GM21390 (cell line): ENCODE results near the gene CPOX.

Experiments
- ATAC-seq: cut with Tn5 transposase; IDR thresholded peaks from one replicate; pipeline ENCODE4 v1.9.1; 2021; ENCODE audit not compliant: unreplicated experiment

The CPOX gene

DNA sequence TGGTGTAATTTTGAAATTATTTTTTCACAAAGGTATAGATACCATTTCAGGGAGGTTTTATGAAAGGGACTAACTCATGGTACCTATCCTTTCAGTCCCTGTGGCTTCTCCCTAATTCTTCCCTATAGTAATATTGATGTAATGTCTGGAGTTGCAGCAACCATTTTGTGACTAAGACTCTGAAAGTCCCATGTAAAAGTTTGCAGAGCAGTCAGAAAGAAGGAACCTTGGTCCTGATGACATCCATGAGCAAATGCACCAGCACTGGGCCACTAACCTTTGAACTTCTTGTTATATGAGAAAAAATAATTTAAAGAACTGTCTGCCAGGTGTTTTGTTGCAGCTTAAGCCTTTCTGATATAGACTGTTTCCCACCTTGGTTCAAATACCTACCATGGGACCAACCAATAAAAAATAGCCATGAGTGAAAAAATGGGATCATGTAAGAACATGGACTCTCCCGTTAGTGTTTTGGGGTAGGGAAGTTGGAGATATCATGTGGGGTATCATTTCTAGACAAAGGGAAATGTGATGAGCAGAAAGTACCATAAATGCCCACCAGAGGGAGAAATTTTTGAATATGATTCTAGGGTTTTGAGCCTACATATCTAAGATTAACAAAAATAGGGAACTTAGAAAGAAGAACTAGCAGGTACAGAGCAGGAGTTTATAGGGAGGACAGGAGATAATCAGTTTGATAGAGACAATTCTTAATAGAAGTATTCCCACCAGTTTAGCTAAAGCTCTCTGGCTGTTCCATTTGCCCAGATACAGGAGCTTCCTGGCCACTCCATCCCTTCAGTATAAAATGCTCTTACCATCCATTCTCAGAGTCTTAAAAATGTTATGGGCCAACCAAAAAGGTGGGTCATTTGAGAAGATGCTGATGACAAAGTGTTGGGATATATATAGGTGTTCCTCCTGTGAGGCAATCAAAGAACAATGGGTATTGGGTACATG, 3.4 kb upstream of the CPOX start:
- ATAC-seq: no peak

GRCh38 chr3:98596087-98596486, 2.7 kb upstream of the CPOX start:
- ATAC-seq: no peak

GRCh38 chr3:98594628-98595324, 1.4 kb upstream of the CPOX start:
- no peak for ATAC-seq

DNA sequence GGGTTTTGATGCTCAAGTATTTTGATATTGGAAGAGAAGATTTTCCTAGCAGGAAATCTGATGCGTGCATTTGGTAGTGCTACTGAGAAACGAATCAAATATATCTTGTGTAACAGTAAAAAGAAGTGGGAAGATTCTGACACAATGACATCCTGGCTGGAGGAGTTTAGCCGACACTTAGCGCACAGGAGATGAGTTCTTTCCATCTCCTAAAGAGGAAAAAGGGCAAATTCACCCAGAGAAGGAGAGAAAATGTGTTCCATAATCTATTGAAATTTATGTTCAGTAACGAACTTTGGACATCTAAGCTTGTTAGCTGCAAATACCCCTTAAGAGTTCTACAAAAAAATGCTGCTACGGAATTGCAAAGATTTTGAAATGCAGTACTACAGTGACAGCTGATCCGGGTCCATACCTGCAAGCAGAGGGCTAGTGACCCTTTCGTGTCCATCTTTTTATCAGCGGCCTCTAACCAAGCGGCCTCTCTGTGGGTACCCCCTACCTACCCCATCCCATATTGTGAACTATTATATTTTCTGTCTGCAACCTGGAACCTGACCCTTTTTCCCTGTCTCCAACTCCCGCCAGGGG, 971 bp downstream of the CPOX start:
- no peak for ATAC-seq

GRCh38 chr3:98589331-98590036, 3.9 kb downstream of the CPOX start:
- ATAC-seq: no peak

- no peak for ATAC-seq
These were observed 5.3 kb downstream of the CPOX start for GRCh38 chr3:98588065-98588464.

DNA sequence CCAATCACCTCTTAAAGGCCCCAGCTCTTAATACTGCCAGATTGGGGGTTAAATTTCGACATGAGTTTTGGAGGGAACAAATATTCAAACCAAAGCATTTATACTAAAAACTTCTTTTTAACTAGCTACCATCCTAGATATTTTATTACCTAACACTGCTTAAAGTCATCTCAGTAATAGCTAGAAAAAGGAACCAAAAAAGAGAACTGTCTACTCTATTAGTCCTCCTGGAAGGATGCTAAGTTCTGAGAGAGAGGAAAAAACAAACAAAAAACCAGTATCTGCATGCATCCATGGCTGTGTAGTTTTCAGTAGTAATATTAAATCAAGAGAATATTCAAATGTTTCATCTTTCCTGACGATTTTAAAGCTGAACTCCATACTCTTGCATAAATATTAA, 5.8 kb downstream of the CPOX start:
- ATAC-seq: no peak

- no peak for ATAC-seq
These were observed 8.9 kb downstream of the CPOX start for GRCh38 chr3:98584547-98584946.

DNA sequence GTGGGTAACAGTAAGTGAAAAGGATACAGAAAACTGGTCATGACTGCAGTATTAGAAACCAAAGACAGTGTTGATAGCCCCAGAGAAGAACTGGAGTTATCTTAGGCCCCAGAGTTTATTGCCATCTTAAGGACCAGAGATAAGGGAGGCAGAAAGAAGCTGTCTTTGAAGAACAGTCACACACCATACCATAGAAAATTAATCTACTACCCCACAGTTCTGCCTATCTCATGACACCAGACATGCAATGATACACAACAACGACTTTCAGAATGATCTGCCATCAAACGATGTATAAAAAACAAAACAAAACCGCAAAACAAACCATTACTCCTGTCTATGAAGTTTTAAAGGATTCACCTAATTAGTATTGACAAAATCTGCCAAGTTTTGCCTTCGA, 9.6 kb downstream of the CPOX start:
- ATAC-seq: no peak

- ATAC-seq: no peak
These were observed 11.4 kb downstream of the CPOX start for GRCh38 chr3:98582042-98582441.

- ATAC-seq: no peak
These were observed 11.9 kb downstream of the CPOX start for GRCh38 chr3:98581474-98581873.

GRCh38 chr3:98580401-98581386, 12.7 kb downstream of the CPOX start:
- ATAC-seq: no peak

- no peak for ATAC-seq
These were observed 16.1 kb downstream of the CPOX start for GRCh38 chr3:98577178-98577895.

GRCh38 chr3:98574132-98574531, 19.3 kb downstream of the CPOX start:
- ATAC-seq: no peak

GRCh38 chr3:98573181-98573728, 20.2 kb downstream of the CPOX start:
- peak; percentile 70 for ATAC-seq

- ATAC-seq: no peak
These were observed 25.0 kb downstream of the CPOX start for GRCh38 chr3:98568402-98568801.

DNA sequence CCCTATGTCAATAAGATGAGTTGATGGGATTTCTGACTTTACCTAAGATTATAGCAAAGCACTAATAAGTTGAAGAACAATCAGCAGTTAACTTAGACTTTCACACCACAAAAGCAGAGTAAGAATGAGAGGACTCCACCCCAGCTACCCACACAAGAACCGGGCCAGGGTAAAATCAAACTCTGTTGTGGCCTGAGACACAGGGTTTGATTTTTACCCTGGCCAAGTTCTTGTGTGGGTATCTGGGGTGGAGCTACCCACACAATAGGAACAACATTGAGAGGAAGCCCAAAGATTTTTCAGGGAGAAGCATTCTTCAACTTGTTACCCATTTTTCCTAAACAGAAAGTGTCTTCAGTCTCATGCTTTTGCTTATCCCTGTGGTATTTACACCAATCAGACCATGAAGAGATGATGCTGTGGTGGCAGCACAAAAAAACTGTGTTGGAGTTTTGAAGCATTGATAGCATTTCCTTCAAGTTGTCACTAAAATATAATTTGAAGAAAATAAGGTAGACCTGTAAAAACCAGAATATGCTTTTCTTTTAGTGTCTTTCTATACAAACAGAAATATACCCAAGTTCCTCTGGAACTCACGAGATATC, 25.6 kb downstream of the CPOX start:
- peak; percentile 22 for ATAC-seq

- ATAC-seq: no peak
These were observed 27.6 kb downstream of the CPOX start for GRCh38 chr3:98565843-98566242.

DNA sequence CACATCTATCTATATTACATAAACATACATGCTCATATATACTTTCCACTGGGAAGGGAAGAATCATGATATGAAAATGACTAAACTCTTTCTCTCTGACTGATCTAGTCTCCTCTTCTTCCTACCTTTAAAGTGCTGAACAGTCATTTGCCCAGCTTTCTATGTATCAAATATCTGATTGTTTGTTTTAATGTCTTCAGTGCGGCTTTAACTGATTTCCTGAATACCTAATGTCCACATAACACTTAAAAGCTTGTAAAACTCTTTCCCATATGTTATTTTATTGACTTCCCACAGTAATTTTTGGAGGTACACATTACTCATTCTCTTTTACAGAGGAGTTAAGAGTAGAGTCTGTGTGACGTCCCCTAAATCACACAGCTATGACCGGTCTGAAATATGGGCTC, 28.2 kb downstream of the CPOX start:
- ATAC-seq: no peak
